Erythroblast (primary cell): ENCODE results near the gene AFF3.

Source experiments
- GATA1 ChIP-seq: IDR thresholded peaks from 2 replicates; pipeline ENCODE4 v1.6.1; 2011; ENCODE audit warnings: low read depth, mild to moderate bottlenecking, control low read depth, low read length, moderate library complexity
- POLR2A ChIP-seq: IDR thresholded peaks from 2 replicates; pipeline ENCODE4 v1.6.1; 2011; ENCODE audit warnings: mild to moderate bottlenecking, low read length

DNA sequence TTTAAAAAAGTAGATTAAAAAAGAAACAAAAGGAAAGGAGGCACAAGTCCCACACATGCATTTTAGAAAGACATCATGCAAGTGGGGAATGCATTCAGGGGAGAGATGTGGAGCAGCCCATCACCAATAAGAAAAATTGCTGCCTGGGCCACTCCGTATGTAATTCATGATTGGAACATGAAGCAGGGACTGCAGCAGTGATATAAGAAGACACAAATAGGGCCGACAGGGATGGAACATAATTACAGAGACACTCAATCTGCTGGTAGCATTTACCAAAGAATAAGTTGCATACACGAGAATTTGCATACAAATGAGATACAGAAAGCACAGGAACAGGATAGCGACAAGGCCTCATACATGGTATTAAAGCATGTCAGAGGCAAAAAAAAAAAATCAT lies 6.5 kb upstream of the AFF3 start:
- TF ChIP-seq POLR2A (no peak), GATA1 (no peak)
